Measurements from ENCODE around the gene RUFY4. TPM values are rescaled to one million over a fixed set of nuclear protein-coding genes. Genes with fewer than 3 reads are reported as not detected.

The RUFY4 gene
- total RNA-seq, 4 donors from 2014 or later = not detected

DNA sequence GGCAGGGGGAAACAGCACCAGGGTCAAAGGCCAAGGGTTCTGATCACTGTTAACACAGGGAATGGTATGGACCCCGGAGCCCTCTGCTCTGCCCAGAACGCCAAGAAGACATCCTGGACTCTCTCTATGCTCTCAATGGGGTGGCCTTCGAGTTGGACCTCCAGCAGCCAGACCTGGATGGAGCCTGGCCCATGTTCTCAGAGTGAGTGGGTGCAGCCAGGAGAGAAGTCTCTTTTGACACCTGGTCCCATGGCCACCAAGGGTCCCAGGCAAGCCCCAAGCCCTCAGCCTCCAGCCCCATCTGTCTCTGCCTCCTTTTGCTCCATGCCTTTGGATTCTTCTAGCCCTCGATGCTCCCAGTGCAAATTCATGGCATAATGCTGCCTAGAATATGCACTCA, 4.1 kb downstream of the RUFY4 start:
- Histone ChIP-seq H3K27me3 (no peaks in the 10 kb centered on the region), H3K36me3 (no peaks in the 10 kb centered on the region), H3K4me3 (replicated peaks in 1 of 3) (no peak overlapping the region), H3K4me1 (no peaks in the 10 kb centered on the region), H3K27ac (no peak overlapping the region), H3K9me3 (no peaks in the 10 kb centered on the region)
- no peak for TF ChIP-seq POLR2A (IDR thresholded peaks at IDR 0.05)
- TF ChIP-seq, protein P1, sequence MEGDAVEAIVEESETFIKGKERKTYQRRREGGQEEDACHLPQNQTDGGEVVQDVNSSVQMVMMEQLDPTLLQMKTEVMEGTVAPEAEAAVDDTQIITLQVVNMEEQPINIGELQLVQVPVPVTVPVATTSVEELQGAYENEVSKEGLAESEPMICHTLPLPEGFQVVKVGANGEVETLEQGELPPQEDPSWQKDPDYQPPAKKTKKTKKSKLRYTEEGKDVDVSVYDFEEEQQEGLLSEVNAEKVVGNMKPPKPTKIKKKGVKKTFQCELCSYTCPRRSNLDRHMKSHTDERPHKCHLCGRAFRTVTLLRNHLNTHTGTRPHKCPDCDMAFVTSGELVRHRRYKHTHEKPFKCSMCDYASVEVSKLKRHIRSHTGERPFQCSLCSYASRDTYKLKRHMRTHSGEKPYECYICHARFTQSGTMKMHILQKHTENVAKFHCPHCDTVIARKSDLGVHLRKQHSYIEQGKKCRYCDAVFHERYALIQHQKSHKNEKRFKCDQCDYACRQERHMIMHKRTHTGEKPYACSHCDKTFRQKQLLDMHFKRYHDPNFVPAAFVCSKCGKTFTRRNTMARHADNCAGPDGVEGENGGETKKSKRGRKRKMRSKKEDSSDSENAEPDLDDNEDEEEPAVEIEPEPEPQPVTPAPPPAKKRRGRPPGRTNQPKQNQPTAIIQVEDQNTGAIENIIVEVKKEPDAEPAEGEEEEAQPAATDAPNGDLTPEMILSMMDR (IDR thresholded peaks at IDR 0.05) = no peak
- intact Hi-C loops (cut with DNase I) = no loop called here
- 89 to 94% methylated on average over 1 to 3 of the region's 4 CpGs for WGBS, 2 donors
- DNase-seq = no peak

DNA sequence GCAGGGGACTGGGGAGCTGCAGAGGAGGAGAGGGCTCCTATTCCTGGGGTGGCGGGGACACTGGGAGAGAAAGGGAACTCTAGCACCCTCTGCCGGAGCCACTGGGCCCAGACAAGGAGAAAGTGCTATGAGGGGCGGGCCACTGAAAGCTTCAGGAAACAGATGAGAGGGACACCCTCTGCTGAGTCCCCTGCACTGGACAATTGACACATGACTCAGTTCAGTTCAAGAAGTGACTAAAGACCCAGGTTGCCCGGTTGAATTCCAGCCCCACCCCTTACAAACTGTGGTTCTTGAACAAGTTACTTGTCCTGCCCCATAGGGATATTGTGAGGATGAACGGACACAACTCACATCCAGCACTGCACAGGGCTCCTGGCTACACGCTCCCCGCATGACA, 5.0 kb downstream of the RUFY4 start:
- no peak overlapping the region for H3K4me3 ChIP-seq (replicated peaks in 1 of 3)
- DNase-seq = peak; percentile 50 to 53
- 43 to 65% methylated on average over 7 of the region's 7 CpGs for WGBS, 2 donors
- H3K27ac ChIP-seq = no peak overlapping the region
- H3K4me1 ChIP-seq = no peaks in the 10 kb centered on the region
- no peaks in the 10 kb centered on the region for H3K27me3 ChIP-seq
- TF ChIP-seq, protein P1 (IDR thresholded peaks at IDR 0.05) = peak in 4 of 6 experiments; percentile 14 to 51 (median 28)
- no peak for TF ChIP-seq POLR2A (IDR thresholded peaks at IDR 0.05)
- intact Hi-C loops (cut with DNase I) = no loop called here
- H3K9me3 ChIP-seq = no peaks in the 10 kb centered on the region
- H3K36me3 ChIP-seq = no peaks in the 10 kb centered on the region

DNA sequence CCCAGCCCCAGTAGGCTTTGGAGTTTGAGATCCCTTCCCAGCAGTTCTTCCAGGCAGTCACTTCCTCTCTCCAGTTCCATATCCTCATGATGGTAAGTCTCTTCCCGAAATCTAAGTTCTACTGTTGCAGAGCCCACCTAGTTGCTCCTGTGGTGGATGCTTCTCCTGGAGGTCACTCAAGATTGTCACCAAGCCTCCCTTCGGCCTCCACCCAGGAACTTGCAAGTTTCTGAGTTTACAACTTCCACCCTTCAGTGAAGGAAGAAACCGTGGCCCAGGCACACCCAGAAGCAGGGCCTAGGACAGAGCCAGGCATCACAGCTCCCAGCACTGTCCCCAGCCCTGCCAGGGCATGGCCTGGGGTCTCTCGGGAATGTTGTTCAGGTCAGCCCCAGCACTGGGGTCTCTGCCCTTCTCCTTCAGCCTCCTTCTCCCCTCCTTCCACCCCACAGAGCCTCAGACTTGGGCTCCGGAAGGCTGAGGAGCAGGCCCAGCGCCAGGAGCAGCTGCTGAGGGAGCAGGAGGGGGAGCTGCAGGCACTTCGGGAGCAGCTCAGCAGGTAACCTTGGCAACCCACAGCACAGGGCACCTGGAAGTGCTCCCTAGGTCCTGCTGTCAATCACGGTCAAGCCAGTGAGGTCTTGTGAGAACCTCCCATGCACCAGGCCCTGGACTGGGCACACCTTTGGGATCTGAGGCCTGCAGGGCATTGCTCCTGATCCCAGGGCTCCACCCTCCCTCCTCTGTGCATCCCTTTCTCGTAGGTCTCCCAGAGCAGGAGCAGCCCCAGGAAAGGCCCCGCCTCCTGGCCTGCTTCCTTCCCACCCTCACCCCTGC, 7.1 kb downstream of the RUFY4 start:
- WGBS, 2 donors = 82 to 88% methylated on average over 7 to 9 of the region's 10 CpGs
- TF ChIP-seq POLR2A (IDR thresholded peaks at IDR 0.05) = no peak
- TF ChIP-seq, protein P1 (IDR thresholded peaks at IDR 0.05) = no peak
- Histone ChIP-seq H3K4me1 (no peaks in the 10 kb centered on the region), H3K27ac (no peak overlapping the region), H3K27me3 (no peaks in the 10 kb centered on the region), H3K4me3 (replicated peaks in 1 of 3) (no peak overlapping the region), H3K9me3 (no peaks in the 10 kb centered on the region), H3K36me3 (no peaks in the 10 kb centered on the region)
- intact Hi-C loops (cut with DNase I) = no loop called here
- no peak for DNase-seq

DNA sequence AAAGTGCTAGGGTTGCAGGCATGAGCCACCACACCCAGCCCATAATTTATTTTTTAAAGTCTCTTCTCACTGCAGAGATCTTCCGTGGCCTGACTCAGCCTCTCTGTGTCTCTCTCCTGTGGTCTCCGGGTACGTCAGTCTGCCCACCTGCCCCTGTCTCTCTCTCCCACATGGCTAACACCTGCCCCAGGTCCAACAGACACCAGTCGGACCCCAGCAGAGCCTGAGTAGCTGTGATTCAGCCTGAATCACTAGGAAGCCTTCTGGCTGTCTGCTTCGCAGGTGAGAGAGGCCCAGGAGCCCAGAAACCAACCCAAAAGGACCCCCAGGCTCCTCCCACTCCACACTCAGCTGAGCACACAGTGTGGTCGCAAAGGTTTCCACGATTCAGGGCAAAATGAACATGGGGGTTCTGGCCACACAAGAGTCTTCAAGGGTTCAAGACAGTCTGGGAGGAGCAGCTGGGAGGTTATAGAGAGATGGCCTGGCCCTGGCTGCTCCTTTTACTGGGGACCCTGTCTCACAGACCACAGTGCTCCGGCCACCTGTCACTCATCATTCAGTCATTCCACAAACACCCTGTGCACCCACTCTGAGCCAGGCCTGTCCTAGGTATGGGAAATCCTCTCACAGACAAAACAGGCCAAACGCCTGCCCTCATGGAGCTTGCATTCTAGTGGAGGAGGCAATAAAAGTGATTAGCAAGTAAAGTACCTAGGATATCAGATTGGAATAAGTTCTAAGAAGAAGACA, 8.6 kb downstream of the RUFY4 start:
- H3K4me3 ChIP-seq (replicated peaks in 1 of 3) = no peak overlapping the region
- TF ChIP-seq POLR2A (IDR thresholded peaks at IDR 0.05) = no peak
- TF ChIP-seq, protein P1 (IDR thresholded peaks at IDR 0.05) = no peak
- WGBS, 2 donors = 87 to 94% methylated on average over 7 to 9 of the region's 9 CpGs
- H3K36me3 ChIP-seq = no peaks in the 10 kb centered on the region
- intact Hi-C loops (cut with DNase I) = no loop called here
- H3K9me3 ChIP-seq = no peaks in the 10 kb centered on the region
- no peaks in the 10 kb centered on the region for H3K4me1 ChIP-seq
- no peak for DNase-seq
- H3K27ac ChIP-seq = no peak overlapping the region
- H3K27me3 ChIP-seq = no peaks in the 10 kb centered on the region

Measured in thyroid gland (tissue), 4 donors.